ENCODE results near the gene C1QTNF12.

Gene C1QTNF12, protein sequence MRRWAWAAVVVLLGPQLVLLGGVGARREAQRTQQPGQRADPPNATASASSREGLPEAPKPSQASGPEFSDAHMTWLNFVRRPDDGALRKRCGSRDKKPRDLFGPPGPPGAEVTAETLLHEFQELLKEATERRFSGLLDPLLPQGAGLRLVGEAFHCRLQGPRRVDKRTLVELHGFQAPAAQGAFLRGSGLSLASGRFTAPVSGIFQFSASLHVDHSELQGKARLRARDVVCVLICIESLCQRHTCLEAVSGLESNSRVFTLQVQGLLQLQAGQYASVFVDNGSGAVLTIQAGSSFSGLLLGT

DNA sequence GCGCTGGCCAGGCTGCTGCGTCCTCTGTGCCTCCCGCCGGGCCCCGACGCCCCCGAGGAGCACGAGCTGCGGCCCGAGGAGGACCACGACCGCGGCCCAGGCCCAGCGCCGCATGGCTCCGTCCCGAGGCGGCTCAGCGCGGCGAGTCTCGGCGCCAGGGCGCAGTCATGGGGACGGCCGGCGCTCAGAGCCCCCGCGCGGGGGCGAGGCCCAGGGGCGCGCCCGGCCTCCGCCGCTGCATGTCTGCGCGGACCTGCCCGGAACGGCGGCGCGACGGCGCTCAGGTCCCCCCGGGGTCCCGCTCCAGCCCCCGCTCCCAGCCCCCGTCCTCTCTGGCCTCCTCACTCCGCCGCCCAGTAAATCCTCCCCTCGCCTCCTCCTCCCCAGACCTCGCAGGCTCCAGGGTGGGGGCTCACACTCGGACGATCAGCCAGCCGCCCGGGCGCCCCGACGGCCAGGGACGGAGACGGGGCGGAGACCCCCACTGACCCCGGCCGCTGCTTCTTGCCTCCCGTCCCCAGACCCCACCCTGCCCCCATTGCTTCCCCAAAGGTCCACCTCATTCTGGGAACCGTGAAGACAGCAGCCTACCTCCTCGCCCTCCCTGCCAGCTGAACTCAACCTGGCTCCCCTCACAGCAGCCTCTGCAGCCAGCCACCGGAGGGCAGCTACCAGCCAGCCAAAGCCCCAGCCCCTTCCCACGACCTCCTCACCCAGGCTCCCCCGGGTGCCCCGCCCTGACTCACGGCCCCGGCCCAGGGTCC is at the start of gene C1QTNF12:
Gene C1QTNF12 (minus strand): TSS at position 146 of the 764 bp plus-strand sequence. CDS start 32 bp downstream, at position 114.
- no peak for DNase-seq

DNA sequence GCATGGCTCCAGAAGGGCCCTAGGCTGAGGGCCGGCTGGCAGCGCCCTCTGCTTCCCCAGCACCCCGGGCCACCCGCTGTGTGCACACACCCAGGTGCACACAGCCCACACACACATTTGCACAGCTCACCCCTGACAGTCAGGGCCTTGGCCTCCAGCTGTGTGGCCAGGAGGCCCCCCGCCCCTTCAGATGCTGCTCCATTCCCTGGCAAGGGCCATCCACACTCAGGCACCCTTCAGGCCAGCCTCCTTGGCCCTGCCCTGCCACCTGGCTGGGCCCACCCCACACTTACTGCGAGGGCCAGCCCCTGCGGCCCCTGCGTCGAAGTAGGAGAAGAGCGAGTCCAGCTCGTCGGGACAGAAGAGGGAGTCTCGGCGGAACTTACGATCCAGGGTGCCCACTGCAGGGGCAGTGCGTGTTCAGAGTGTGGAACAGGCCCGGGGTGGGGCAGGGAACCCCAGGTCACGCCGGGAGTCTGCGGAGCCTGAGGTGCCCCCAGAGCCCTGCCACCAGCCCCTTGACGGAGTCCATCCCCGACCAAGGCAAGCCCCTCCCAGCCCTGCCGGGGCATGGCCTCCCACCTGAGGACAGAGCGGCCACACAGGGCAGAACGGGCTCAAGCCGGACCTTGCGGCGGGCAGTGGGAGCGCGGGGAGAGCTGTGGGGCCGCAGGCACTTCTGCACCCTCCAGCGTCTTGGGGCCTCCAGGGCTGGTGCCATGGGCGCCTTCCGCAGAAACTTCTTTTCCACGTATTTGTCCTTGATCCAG is 48.8 kb upstream of the C1QTNF12 start:
- no peak for DNase-seq

DNA sequence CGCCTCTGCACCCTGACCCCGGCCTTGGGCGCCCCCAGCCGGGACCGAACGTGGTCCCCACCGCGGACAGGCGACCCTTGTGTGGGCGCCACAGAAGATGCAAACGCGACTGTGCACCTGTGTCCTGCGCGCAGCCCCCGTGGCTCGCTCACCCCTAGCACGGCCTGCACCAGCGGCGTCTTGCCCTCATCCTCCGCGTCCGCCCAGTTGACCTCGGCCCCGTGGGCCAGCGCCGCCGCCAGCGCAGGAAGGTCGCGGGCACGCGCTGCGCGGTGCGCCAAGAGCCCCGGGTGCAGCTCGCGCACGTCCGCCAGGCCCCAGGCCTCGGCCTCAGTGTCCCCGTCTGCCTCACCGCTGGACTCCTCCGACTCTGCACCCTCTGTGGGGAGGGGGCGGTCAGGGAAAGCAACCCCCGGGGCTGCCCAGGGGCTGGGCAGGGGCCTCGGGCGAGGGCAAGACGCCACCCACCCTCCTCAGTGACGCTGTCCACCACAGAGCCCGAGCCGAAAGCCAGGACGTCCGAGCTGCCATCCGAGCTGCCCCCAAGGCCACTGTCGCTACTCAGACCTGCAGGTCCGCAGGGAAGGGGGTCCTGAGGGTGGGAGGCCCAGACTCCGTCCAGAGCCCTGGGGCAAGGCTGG is 47.8 kb upstream of the C1QTNF12 start:
- DNase-seq, result no peak

DNA sequence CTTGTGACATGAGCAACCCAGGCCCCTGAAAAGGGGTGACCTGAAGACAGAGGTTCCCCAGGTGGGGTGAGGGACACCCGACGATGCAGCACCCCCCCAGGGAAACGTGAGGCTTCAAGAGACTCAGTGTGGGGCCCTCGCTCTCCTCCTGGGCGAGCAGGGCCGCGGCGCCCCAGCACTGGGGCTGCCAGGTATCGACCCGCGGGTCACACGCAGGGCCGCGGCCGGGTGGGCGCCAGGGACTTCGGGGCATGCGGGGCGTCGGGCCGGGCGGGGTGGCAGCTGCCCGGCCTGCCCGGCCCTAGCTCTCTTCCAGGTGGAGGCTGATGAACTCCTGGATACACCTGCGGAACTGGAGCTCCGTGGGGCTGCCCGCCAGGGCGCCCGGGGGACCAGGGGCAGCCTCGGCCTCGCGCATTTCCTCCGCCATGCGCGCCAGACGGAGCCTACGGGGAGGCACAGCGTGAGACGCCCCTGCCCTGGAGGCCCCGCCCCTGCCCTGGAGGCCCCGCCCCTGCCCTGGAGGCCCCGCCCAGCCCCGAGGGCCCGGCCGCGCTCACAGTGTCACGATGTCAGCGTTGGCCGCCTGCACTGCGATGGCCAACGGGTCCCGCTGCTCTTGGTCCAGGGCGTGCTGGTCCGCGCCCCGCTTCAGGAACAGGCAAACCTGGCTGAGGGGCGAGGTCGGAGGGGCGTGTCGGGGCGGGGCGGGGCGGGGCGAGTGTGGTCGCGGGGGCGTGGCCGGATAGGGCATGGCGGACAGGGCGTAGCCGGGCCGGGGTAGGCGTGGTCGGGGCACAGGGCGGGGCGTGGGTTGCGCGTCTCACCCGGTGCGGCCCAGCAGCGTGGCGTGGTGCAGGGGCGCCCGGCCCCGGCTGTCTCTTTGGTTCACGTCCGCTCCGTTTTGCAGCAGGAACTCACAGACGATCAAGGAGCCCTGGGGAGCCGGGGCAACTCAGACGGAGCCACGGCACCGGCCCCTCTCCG is 47.0 kb upstream of the C1QTNF12 start:
- DNase-seq, result no peak

DNA sequence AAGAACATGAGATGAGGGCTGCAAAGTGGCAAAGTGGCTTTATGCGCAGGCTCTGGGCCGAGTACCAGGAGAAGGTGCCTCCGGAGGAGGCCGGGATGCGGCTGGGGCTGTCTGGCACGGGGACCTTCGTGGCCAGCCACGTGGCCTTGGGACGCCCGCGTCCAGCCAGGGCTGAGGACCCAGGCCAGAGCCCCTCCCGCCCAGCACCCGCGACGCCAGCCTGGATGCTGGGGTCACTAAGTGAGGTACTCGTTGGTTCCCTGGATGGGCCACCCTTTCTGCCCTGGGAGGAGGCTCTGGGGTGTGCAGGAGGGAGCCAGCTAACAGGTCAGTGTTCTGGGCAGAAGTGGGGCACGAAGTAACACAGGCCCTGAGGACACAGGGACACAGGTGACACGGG is 46.3 kb upstream of the C1QTNF12 start:
- no peak for DNase-seq

DNA sequence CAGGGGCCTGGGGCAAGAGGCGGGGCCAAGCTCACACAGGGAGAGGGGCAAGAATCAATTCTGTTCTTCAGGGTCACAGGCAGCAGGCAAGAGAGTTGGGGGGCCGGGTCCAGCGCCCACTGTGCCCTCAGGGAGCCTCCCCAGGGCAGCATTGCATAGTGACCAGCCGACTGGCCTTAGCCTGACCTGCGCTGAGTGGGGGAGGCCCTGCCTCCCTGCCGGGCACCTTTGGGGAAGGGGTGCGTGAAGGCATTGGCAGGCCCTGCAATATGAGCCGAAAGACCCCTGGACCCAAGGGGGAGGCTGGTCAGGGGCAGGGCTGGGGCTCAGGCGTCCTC is 45.9 kb upstream of the C1QTNF12 start:
- DNase-seq, result no peak

DNA sequence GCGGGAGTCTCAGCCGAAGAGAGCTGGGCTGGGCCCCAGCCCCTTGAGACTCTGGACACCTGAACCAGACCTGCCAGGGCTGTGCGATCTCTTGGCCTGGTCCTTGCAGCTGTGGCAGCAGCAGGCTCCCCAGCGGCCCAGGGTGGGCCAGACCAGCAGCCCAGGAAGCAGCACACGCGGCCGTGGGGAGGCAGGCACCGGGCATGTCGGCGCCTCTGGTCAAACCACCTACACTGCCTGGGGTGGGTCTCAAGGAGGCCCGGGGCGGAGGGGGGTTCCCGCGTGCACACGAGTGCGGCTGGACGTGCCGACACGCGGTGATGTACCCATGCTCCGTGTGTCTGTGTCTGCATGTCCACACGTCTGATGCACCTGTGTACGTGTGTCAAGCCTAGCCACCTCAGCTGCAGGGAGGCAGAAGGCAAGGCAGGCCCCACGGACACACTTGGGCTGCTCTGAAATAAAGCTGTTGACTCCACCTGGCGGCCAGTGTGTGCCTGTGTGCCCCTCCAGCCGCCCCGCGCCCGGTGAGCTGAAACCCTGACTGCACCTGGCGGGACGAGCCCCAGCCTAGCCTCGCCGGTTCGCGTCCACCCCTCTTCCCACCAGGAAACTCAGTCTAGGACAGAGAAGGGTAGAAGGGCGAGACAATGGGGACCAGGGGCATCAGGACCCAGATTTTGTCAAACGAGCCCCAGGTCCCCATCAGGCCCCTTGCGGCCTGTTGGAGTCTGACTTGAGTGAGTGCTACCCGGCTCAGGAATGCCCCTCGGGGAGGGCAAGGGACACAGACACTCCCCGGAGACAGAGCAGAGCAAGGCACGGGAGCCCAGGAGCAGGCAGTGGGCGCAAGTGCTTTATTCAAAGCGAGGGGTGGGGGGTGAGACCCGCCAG is 45.3 kb upstream of the C1QTNF12 start:
- DNase-seq, result peak; percentile 68 to 69

DNA sequence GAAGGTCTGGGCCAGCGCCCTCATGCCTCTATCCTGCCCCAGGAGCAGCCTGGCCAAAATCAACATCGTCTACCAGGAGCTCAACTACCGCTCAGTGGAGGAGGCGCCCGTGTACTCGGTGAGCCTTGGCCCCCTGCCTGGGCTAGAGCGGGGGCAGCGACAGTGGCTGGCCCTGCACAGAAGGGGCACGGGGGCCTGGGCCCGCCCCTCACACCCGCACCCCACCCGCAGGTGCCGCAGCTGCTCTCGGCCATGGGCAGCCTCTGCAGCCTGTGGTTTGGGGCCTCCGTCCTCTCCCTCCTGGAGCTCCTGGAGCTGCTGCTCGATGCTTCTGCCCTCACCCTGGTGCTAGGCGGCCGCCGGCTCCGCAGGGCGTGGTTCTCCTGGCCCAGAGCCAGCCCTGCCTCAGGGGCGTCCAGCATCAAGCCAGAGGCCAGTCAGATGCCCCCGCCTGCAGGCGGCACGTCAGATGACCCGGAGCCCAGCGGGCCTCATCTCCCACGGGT is 44.6 kb upstream of the C1QTNF12 start:
- DNase-seq, result no peak

DNA sequence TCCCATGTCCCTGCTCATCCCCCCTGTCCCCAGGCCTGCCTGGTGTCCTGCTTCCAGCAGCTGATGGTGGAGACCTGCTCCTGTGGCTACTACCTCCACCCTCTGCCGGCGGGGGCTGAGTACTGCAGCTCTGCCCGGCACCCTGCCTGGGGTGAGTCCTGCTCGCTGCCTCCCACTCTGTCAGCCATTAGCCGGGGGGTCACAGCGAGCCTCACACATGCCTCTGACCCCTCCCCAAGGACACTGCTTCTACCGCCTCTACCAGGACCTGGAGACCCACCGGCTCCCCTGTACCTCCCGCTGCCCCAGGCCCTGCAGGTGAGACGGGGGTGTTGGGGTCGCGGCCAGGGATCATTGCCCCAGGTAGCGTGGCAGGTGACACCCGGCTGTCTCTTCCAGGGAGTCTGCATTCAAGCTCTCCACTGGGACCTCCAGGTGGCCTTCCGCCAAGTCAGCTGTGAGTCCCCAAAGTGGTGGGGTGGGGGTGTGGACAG is 43.8 kb upstream of the C1QTNF12 start:
- peak; percentile 56 to 72 for DNase-seq

DNA sequence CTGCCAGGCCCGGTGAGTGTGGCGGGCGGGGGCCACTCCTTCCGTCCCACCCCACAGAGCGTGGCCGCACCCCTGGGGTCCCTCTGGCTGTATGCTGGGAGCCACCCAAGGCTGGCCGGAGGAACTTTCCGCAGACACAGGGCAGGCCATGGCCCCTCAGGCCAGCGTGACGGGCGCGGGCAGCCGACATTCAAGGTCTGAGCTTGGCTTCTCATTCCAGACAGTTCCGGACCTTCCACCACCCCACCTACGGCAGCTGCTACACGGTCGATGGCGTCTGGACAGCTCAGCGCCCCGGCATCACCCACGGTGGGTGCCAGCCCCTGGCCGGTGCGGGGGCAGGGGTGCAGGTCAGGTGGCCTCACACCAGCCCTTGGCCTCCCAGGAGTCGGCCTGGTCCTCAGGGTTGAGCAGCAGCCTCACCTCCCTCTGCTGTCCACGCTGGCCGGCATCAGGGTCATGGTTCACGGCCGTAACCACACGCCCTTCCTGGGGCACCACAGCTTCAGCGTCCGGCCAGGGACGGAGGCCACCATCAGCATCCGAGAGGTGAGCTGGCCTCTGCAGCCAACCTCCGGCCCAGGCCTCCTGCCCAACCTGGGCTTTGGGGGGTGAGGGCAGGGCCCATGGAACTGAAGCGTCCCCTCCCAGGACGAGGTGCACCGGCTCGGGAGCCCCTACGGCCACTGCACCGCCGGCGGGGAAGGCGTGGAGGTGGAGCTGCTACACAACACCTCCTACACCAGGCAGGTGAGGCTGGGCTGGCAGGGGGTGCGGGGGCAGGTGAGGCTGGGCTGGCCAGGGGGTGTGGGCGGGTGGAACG is 41.0 kb upstream of the C1QTNF12 start:
- no peak for DNase-seq

DNA sequence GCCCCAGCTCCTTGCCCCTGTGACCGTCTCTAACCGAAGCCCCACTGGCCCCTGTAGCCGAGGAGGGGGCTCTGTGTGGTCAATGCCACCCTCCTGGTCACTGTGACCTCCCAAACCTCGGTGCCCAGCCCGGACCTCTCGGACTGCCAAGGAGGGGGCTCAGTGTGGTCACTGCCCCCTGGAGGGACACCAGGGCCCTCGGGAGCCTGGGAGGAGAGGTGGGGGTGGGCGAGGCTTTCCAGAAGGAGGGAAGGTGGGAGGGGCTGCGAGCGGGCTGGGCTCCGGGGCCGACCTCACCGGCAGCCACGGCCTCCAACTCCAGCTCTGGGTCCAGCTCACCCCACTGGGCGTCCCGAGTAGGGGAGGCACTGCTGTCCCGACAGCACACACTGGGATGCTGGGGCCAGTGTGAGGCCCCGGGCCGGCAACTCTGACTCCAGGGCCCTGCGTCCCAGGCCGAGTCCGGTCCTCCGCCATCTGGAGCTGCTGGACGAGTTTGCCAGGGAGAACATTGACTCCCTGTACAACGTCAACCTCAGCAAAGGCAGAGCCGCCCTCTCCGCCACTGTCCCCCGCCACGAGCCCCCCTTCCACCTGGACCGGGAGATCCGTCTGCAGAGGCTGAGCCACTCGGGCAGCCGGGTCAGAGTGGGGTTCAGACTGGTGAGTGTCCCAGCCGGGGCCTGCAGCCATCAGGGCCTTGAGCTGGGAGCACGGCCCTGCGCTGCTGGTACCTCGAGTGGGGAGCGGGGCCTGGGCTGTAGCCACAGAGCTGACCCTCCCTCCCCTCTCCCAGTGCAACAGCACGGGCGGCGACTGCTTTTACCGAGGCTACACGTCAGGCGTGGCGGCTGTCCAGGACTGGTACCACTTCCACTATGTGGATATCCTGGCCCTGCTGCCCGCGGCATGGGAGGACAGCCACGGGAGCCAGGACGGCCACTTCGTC is 40.1 kb upstream of the C1QTNF12 start:
- no peak for DNase-seq

DNA sequence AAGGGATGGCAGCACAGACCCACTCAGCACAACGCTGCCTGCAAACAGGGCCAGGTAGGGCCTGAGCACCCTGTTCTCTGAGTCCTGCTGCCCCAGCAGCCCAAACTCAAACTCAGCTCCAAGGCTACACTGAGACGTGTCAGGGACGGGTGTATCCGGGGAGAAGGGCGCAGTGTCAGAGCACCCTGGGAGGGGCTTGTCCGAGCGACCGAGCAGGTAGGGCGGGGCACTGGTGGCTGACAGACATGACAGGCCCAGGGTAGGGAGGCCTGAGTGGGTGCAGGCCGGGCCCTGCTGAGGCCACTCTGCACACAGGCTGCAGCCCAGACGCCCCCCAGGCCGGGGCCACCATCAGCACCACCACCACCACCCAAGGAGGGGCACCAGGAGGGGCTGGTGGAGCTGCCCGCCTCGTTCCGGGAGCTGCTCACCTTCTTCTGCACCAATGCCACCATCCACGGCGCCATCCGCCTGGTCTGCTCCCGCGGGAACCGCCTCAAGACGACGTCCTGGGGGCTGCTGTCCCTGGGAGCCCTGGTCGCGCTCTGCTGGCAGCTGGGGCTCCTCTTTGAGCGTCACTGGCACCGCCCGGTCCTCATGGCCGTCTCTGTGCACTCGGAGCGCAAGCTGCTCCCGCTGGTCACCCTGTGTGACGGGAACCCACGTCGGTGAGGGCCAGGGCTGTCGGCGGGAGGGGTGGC is 39.2 kb upstream of the C1QTNF12 start:
- DNase-seq, result no peak

DNA sequence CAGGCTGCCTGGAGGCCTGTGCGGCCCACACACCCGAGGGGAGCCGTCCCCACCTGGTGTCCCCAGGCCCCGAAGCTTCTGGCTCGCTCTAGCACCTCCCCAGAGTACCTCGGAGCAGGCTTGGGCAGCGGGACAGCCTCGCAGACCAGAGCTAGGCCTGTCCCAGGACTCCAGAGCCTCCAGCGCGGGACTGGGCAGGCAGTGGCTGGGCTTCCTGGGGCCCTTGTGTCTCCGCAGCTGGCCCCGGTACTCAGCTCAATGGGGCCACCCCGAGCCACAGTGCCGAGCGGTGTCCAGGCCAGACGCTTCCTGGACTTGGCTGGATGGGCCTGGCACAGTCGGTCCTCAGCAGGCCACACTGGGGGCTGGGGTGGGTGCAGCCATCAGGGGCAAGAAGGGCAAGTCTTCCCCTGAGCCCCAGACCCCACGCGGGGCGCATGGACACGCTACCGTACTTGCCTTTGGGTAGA is 38.6 kb upstream of the C1QTNF12 start:
- no peak for DNase-seq

DNA sequence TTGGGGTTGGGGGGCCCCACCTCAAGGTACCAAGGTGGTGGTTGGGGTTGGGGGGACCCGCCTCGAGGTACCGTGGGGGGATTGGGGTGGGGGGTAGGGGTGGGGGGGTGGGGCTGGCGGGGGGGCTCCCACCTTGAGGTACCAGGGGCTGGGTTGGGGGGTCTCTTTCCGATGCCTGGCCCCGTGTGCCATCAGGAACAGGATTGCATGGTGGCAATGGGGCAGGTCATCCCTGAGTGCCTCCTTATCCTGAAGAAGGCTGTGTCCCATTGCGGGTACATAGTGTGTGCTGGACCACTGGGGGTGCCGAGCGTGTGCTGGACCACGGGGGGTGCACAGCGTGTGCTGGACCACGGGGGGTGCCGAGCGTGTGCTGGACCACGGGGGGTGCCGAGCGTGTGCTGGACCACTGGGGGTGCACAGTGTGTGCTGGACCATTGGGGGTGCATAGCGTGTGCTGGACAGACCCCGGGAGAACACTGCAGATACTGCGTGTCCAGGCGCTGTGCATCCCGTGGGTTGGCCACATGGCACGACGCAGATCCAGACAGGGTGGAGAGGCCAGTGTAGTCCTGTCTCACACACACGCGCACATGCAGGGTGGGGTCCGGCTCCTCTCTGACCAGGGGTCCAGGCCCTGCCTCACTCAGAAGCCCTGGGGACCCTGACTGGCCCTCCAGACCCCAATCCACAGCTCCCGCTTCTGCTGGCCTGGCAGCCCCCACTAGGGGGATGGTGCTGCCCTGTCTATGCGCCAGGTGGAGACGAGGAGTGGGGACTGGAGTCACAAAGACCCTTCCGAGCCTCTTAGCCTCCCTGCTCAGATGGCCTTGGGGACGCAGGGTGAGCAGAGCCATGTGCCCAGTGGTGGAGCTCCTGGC is 37.9 kb upstream of the C1QTNF12 start:
- DNase-seq, result no peak

DNA sequence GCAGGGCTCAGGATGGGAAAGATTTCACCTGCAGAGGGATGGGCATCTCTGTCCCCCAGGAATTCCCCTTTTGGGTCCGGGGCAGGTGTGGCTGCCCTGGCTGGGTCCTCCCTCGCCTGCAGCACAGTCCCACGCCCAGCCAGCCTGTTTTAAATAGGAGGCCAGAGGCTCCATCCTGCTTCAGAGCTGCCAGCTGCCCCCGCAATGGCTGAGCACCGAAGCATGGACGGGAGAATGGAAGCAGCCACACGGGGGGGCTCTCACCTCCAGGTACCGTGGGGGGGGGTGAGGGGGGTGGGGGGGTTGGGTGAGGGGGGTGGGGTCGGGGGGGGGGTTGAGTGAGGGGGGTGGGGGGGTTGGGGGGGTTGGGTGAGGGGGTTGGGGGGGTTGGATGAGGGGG is 37.3 kb upstream of the C1QTNF12 start:
- DNase-seq, result no peak

DNA sequence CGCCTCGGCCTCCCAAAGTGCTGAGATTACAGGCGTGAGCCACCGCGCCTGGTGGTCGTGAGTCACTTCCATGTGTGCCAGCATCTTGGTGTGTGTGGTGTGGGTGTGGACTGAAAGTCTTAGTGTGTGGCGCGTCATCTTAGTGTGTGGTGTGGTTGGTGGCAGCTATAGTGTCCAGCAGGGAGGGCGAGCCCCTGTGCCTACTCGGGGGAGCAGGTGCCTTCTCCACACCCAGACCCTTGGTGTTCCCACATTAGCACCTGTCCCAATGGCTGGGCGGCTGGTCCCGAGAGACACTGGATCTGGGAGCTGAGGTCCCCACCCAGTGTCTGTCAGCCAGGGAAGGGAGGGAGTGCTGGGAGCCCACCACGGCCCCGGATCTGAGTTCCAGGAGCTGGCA is 36.5 kb upstream of the C1QTNF12 start:
- DNase-seq, result no peak
